Upper lobe of right lung (tissue), 1 donor: Measurements from ENCODE around the gene TSACC. TPM values are rescaled to one million over a fixed set of nuclear protein-coding genes. Genes with fewer than 3 reads are reported as not detected.
A peak's percentile ranks its signal among the peaks of the same experiment; 100 is the strongest.

Experiments used
- ATAC-seq: fragments of 200-7000 bp; cut with Tn5 transposase; one replicate; pipeline ENCODE4 v1.9.1; 2020; ENCODE audit warnings: mild to moderate bottlenecking, moderate library complexity
- DNase-seq: peaks from one replicate; pipeline ENCODE4 v3.0.0-alpha.2; 2020
- H3K27ac ChIP-seq: fragments of 200-600 bp; one replicate; pipeline ENCODE4 v1.8.0; 2022
- H3K27me3 ChIP-seq: fragments of 200-600 bp; one replicate; pipeline ENCODE4 v1.8.0; 2022; ENCODE audit warnings: mild to moderate bottlenecking
- H3K36me3 ChIP-seq: fragments of 200-600 bp; one replicate; pipeline ENCODE4 v1.8.0; 2022
- H3K4me1 ChIP-seq: fragments of 200-600 bp; one replicate; pipeline ENCODE4 v1.8.0; 2022
- H3K4me3 ChIP-seq: fragments of 200-600 bp; one replicate; pipeline ENCODE4 v1.8.0; 2022; ENCODE audit warnings: mild to moderate bottlenecking
- H3K9me3 ChIP-seq: fragments of 200-600 bp; one replicate; pipeline ENCODE4 v1.8.0; 2022
- CTCF ChIP-seq: fragments of 200-600 bp; IDR thresholded peaks from one replicate; pipeline ENCODE4 v1.8.0; 2022; ENCODE audit warnings: antibody characterized with exemption
- intact Hi-C: fragments of 100-400 bp; cut with DNase I; formaldehyde crosslinking; loops from one replicate; pipeline ENCODE4 v1.11.0; 2022
- long read RNA-seq: library from polyadenylated mRNA; unstranded; transcript quantifications from one replicate; pipeline ENCODE4 v2.0.0, GENCODE V29; 2021
- total RNA-seq: library from RNA; stranded (reverse); fragmentation: NEBNext Ultra II Directional; extraction: Animal tissue kit (Norgen Biotek cat#: 25700); gene quantifications from one replicate; pipeline ENCODE4 v1.2.1, GENCODE V29; 2021
- donor health status: DM: no; HTN: yes; CAD: no; lungs with severe emphysema.

Gene TSACC
- total RNA-seq = not detected
- long read RNA-seq, partial matches to known transcripts = 0 of 2 reads
- long read RNA-seq, other reads (novel, unspliced or antisense) = 2 of 2 reads

GRCh38 chr1:156338180-156338976 is at the start of gene TSACC, which contains the start of gene CCT3:
TSACC (plus strand) TSS chr1:156338526; CDS start chr1:156339758, 1,232 bp downstream.
CCT3 (minus strand) TSS chr1:156338292; CDS start chr1:156338184, 108 bp downstream.
- H3K36me3 ChIP-seq = peaks cover 24% of the 10 kb centered on the region
- ATAC-seq (peak; percentile 98), DNase-seq (peak; percentile 99)
- intact Hi-C loops = no loop called here
- no peak for TF ChIP-seq CTCF
- H3K4me1 ChIP-seq = peaks cover 12% of the 10 kb centered on the region
- H3K27me3 ChIP-seq = no peaks in the 10 kb centered on the region
- H3K27ac ChIP-seq = peak within 1 kb of the TSS; percentile 84
- no peaks in the 10 kb centered on the region for H3K9me3 ChIP-seq
- H3K4me3 ChIP-seq = peak within 1 kb of the TSS; percentile 96

- ATAC-seq = no peak
- H3K4me1 ChIP-seq = peaks cover 10% of the 10 kb centered on the region
- no peaks in the 10 kb centered on the region for H3K36me3 ChIP-seq
- no peaks in the 10 kb centered on the region for H3K27me3 ChIP-seq
- no peak overlapping the region for H3K27ac ChIP-seq
- H3K4me3 ChIP-seq = no peak overlapping the region
- intact Hi-C loops = no loop called here
- no peak for TF ChIP-seq CTCF
- no peak for DNase-seq
- no peaks in the 10 kb centered on the region for H3K9me3 ChIP-seq
Observed at GRCh38 chr1:156289857-156290256, 48.5 kb upstream of the TSACC start.

- Histone ChIP-seq H3K4me1 (peaks cover 17% of the 10 kb centered on the region), H3K36me3 (no peaks in the 10 kb centered on the region), H3K4me3 (peak overlapping the region; percentile 46), H3K27me3 (no peaks in the 10 kb centered on the region), H3K9me3 (no peaks in the 10 kb centered on the region), H3K27ac (peak overlapping the region; percentile 28)
- no peak for TF ChIP-seq CTCF
- intact Hi-C loops = no loop called here
- ATAC-seq (peak; percentile 94), DNase-seq (peak; percentile 93)
Observed at GRCh38 chr1:156291226-156292061, 46.9 kb upstream of the TSACC start.

GRCh38 chr1:156293098-156293434 is 45.3 kb upstream of the TSACC start:
- Histone ChIP-seq H3K27ac (no peak overlapping the region), H3K36me3 (no peaks in the 10 kb centered on the region), H3K27me3 (no peaks in the 10 kb centered on the region), H3K9me3 (no peaks in the 10 kb centered on the region), H3K4me1 (peaks cover 17% of the 10 kb centered on the region), H3K4me3 (no peak overlapping the region)
- intact Hi-C loops = no loop called here
- no peak for TF ChIP-seq CTCF
- ATAC-seq (no peak), DNase-seq (no peak)

GRCh38 chr1:156293895-156294294 is 44.4 kb upstream of the TSACC start:
- no peak overlapping the region for H3K27ac ChIP-seq

More at GRCh38 chr1:156293895-156294294, 44.4 kb upstream of the TSACC start:
- H3K4me1 ChIP-seq = peaks cover 17% of the 10 kb centered on the region
- ATAC-seq = no peak
- DNase-seq = no peak
- H3K36me3 ChIP-seq = no peaks in the 10 kb centered on the region
- no peaks in the 10 kb centered on the region for H3K27me3 ChIP-seq
- H3K9me3 ChIP-seq = no peaks in the 10 kb centered on the region
- no peak for TF ChIP-seq CTCF
- intact Hi-C loops = no loop called here
- no peak overlapping the region for H3K4me3 ChIP-seq
